Measurements from ENCODE around the gene AP2M1. TPM values are rescaled to one million over a fixed set of nuclear protein-coding genes. Genes with fewer than 3 reads are reported as not detected.
"Not testable (repeated sequence)": the region's sequence is repeated elsewhere in the genome, so short reads cannot be mapped to it uniquely, and the experiment has no call there.

The AP2M1 gene
- total RNA-seq, 8 experiments from 2014 or later: 218 to 443 (median 274) TPM

GRCh38 chr3:184145111-184145524, 29.5 kb upstream of the AP2M1 start:
- in situ Hi-C loops (cut with MboI; ENCODE audit: low pct_unique_long_range_greater_than_20kb in 2 of 9, low sequenced_read_pairs in 9 of 9, unreplicated experiment in 9 of 9): no loop called here
- ATAC-seq (replicated peaks in 6 of 8): peak; percentile 63 to 97 (median 80)
- Histone ChIP-seq H3K4me3 (no peak overlapping the region), H3K27ac (no peak overlapping the region), H3K4me1 (replicated peaks in 1 of 2) (no peaks in the 10 kb centered on the region)
- 50 to 100% (median 80%) methylated on average over 1 to 4 of the region's 4 CpGs; no CpG with 5 or more reads in 5 of the 10 experiments for whole genome bisulfite sequencing, 10 experiments

- H3K4me3 ChIP-seq: no peak overlapping the region
- 60 to 100% (median 86%) methylated on average over 1 to 8 of the region's 8 CpGs; no CpG with 5 or more reads in 2 of the 10 experiments for WGBS, 10 experiments
- no peak overlapping the region for H3K27ac ChIP-seq
- in situ Hi-C loops (cut with MboI; ENCODE audit: low pct_unique_long_range_greater_than_20kb in 2 of 9, low sequenced_read_pairs in 9 of 9, unreplicated experiment in 9 of 9): no loop called here
- no peak for ATAC-seq (replicated peaks in 6 of 8)
- no peaks in the 10 kb centered on the region for H3K4me1 ChIP-seq (replicated peaks in 1 of 2)
These were observed 28.8 kb upstream of the AP2M1 start for GRCh38 chr3:184145751-184146270.

- no peaks in the 10 kb centered on the region for H3K4me1 ChIP-seq (replicated peaks in 1 of 2)
- H3K4me3 ChIP-seq: no peak overlapping the region
- in situ Hi-C loops (cut with MboI; ENCODE audit: low pct_unique_long_range_greater_than_20kb in 2 of 9, low sequenced_read_pairs in 9 of 9, unreplicated experiment in 9 of 9): no loop called here
- H3K27ac ChIP-seq: no peak overlapping the region
- 80 to 100% (median 89%) methylated on average over 1 to 3 of the region's 3 CpGs; no CpG with 5 or more reads in 2 of the 10 experiments for WGBS, 10 experiments
- no peak for ATAC-seq (replicated peaks in 6 of 8)
These were observed 26.6 kb upstream of the AP2M1 start for GRCh38 chr3:184148076-184148475.

GRCh38 chr3:184149123-184149522, 25.5 kb upstream of the AP2M1 start:
- Histone ChIP-seq H3K27ac (no peak overlapping the region), H3K4me3 (no peak overlapping the region), H3K4me1 (replicated peaks in 1 of 2) (peaks cover under 1 to 7% of the 10 kb centered on the region in 2 donors)
- 75 to 100% (median 95%) methylated on average over 1 to 6 of the region's 6 CpGs for WGBS, 10 experiments
- in situ Hi-C loops (cut with MboI; ENCODE audit: low pct_unique_long_range_greater_than_20kb in 2 of 9, low sequenced_read_pairs in 9 of 9, unreplicated experiment in 9 of 9): no loop called here
- ATAC-seq (replicated peaks in 6 of 8): no peak

GRCh38 chr3:184149770-184150169, 24.9 kb upstream of the AP2M1 start:
- H3K4me1 ChIP-seq (replicated peaks in 1 of 2); in situ Hi-C loops (cut with MboI; ENCODE audit: low pct_unique_long_range_greater_than_20kb in 2 of 9, low sequenced_read_pairs in 9 of 9, unreplicated experiment in 9 of 9); H3K27ac ChIP-seq; H3K4me3 ChIP-seq: not testable (repeated sequence)
- 30 to 71% (median 50%) methylated on average over 2 of the region's 6 CpGs; no CpG with 5 or more reads in 7 of the 10 experiments for WGBS, 10 experiments
- peak in 3 of 8 experiments; percentile 34 to 75 (median 44) for ATAC-seq (replicated peaks in 6 of 8)

- peak; percentile 71 to 85 (median 80) for ATAC-seq (replicated peaks in 6 of 8)
- Histone ChIP-seq H3K27ac (peak within 1 kb of the TSS; percentile 89 to 92), H3K4me3 (peak within 1 kb of the TSS; percentile 61 to 85 (median 74)), H3K4me1 (replicated peaks in 1 of 2) (peaks cover 15 to 19% of the 10 kb centered on the region in 2 donors)
- WGBS, 10 experiments: 0 to 8% (median 0%) methylated on average over 1 to 3 of the region's 84 CpGs; no CpG with 5 or more reads in 5 of the 10 experiments
- in situ Hi-C loops (cut with MboI; ENCODE audit: low pct_unique_long_range_greater_than_20kb in 2 of 9, low sequenced_read_pairs in 9 of 9, unreplicated experiment in 9 of 9): no loop called here
These were observed 19.6 kb upstream of the AP2M1 start, which contains the start of gene DVL3 for GRCh38 chr3:184154885-184155643. DVL3 (plus strand) TSS chr3:184155377; CDS start chr3:184155636, 259 bp downstream.

- WGBS, 10 experiments: 0% methylated on average over 2 to 17 of the region's 47 CpGs; no CpG with 5 or more reads in 5 of the 10 experiments
- H3K4me1 ChIP-seq (replicated peaks in 1 of 2): peaks cover 15 to 19% of the 10 kb centered on the region in 2 donors
- in situ Hi-C loops (cut with MboI; ENCODE audit: low pct_unique_long_range_greater_than_20kb in 2 of 9, low sequenced_read_pairs in 9 of 9, unreplicated experiment in 9 of 9): no loop called here
- peak overlapping the region; percentile 61 to 85 (median 74) for H3K4me3 ChIP-seq
- peak; percentile 16 to 36 (median 29) for ATAC-seq (replicated peaks in 6 of 8)
- H3K27ac ChIP-seq: peak overlapping the region; percentile 89 to 92
These were observed 18.8 kb upstream of the AP2M1 start for GRCh38 chr3:184155644-184156521.

GRCh38 chr3:184156522-184156955, 18.1 kb upstream of the AP2M1 start:
- peak; percentile 8 to 72 (median 61) for ATAC-seq (replicated peaks in 6 of 8)
- Histone ChIP-seq H3K4me1 (replicated peaks in 1 of 2) (peaks cover 15 to 19% of the 10 kb centered on the region in 2 donors), H3K4me3 (peak overlapping the region; percentile 61 to 85 (median 74)), H3K27ac (peak overlapping the region; percentile 89 to 92)
- in situ Hi-C loops (cut with MboI; ENCODE audit: low pct_unique_long_range_greater_than_20kb in 2 of 9, low sequenced_read_pairs in 9 of 9, unreplicated experiment in 9 of 9): no loop called here
- WGBS, 10 experiments: 0% methylated on average over 1 to 4 of the region's 6 CpGs; no CpG with 5 or more reads in 8 of the 10 experiments

GRCh38 chr3:184157206-184157605, 17.4 kb upstream of the AP2M1 start:
- in situ Hi-C loops (cut with MboI; ENCODE audit: low pct_unique_long_range_greater_than_20kb in 2 of 9, low sequenced_read_pairs in 9 of 9, unreplicated experiment in 9 of 9): no loop called here
- Histone ChIP-seq H3K4me3 (peak overlapping the region; percentile 61 to 85 (median 74)), H3K4me1 (replicated peaks in 1 of 2) (peaks cover 15 to 19% of the 10 kb centered on the region in 2 donors), H3K27ac (peak overlapping the region; percentile 89 to 92)
- no peak for ATAC-seq (replicated peaks in 6 of 8)

GRCh38 chr3:184158404-184158803, 16.3 kb upstream of the AP2M1 start:
- Histone ChIP-seq H3K4me1 (replicated peaks in 1 of 2) (peaks cover 15 to 17% of the 10 kb centered on the region in 2 donors), H3K27ac (no peak overlapping the region), H3K4me3 (no peak overlapping the region)
- WGBS, 10 experiments: 62 to 100% (median 87%) methylated on average over 1 to 4 of the region's 4 CpGs; no CpG with 5 or more reads in 3 of the 10 experiments
- ATAC-seq (replicated peaks in 6 of 8): no peak
- in situ Hi-C loops (cut with MboI; ENCODE audit: low pct_unique_long_range_greater_than_20kb in 2 of 9, low sequenced_read_pairs in 9 of 9, unreplicated experiment in 9 of 9): no loop called here

GRCh38 chr3:184160456-184160855, 14.2 kb upstream of the AP2M1 start:
- H3K4me1 ChIP-seq (replicated peaks in 1 of 2): peaks cover 10 to 13% of the 10 kb centered on the region in 2 donors
- 20 to 70% methylated on average over 1 to 2 of the region's 2 CpGs; no CpG with 5 or more reads in 8 of the 10 experiments for WGBS, 10 experiments
- H3K4me3 ChIP-seq: no peak overlapping the region
- in situ Hi-C loops (cut with MboI; ENCODE audit: low pct_unique_long_range_greater_than_20kb in 2 of 9, low sequenced_read_pairs in 9 of 9, unreplicated experiment in 9 of 9): no loop called here
- ATAC-seq (replicated peaks in 6 of 8): no peak
- H3K27ac ChIP-seq: no peak overlapping the region

- in situ Hi-C loops (cut with MboI; ENCODE audit: low pct_unique_long_range_greater_than_20kb in 2 of 9, low sequenced_read_pairs in 9 of 9, unreplicated experiment in 9 of 9); H3K4me3 ChIP-seq; H3K4me1 ChIP-seq (replicated peaks in 1 of 2); H3K27ac ChIP-seq: not testable (repeated sequence)
- WGBS, 10 experiments: 64 to 100% (median 87%) methylated on average over 1 to 7 of the region's 8 CpGs; no CpG with 5 or more reads in 2 of the 10 experiments
- peak in 1 of 8 experiments; percentile 19 for ATAC-seq (replicated peaks in 6 of 8)
These were observed 12.0 kb upstream of the AP2M1 start for GRCh38 chr3:184162571-184163070.
